ENCODE measurements around the gene LRP5. TPM values are rescaled to one million over a fixed set of nuclear protein-coding genes. Genes with fewer than 3 reads are reported as not detected.
A peak's percentile ranks its signal among the peaks of the same experiment; 100 is the strongest.
"Not testable (repeated sequence)": the region's sequence is repeated elsewhere in the genome, so short reads cannot be mapped to it uniquely, and the experiment has no call there.

LRP5 gene
- total RNA-seq, 4 donors from 2014 or later: 32.6 to 68.9 (median 42.5) TPM

DNA sequence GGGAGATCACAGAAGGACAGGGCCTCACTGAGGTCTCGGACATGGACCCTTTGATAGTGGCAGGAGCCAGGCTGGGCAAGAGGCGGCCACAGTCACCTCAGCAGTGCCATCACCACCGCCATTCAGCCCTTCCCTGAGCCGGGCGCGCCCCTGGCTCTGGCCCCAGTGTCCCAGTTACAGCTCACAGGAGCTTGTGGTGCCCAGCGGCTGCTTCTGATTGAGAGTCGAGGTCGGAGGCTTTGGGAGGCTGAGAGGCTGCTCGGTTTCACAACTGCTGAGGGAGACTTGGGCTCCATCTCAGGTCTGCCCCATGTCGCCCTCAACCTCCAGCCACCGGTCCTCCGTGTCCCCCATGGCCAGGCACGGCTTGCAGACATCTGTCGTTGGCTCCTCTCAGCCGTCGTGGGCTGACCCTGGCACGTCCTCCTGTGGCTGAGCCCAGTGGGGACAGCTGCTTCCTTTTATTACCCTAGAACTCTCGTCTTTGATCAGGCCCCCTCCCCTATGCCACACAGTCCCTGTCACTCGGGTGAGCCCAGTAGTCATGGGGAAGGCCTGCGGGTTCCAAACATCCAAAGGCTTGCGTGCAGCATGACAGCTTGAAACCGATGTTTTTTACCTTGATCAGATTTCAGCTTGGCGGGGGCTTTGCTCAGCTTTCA lies 119.7 kb downstream of the LRP5 start:
- Histone ChIP-seq H3K4me1 (peaks cover 0 to 5% (median 0%) of the 10 kb centered on the region in 3 donors), H3K27ac (no peak overlapping the region), H3K36me3 (peaks cover 0 to 99% of the 10 kb centered on the region in 2 donors), H3K9me3 (peaks cover 0 to 18% (median 0%) of the 10 kb centered on the region in 3 donors), H3K4me3 (no peak overlapping the region), H3K27me3 (no peaks in the 10 kb centered on the region)
- no peak for ATAC-seq
- WGBS, 2 donors (ENCODE audit: low coverage in 1 of 2): 75 to 81% methylated on average over 9 to 10 of the region's 24 CpGs
- TF ChIP-seq, protein P1, sequence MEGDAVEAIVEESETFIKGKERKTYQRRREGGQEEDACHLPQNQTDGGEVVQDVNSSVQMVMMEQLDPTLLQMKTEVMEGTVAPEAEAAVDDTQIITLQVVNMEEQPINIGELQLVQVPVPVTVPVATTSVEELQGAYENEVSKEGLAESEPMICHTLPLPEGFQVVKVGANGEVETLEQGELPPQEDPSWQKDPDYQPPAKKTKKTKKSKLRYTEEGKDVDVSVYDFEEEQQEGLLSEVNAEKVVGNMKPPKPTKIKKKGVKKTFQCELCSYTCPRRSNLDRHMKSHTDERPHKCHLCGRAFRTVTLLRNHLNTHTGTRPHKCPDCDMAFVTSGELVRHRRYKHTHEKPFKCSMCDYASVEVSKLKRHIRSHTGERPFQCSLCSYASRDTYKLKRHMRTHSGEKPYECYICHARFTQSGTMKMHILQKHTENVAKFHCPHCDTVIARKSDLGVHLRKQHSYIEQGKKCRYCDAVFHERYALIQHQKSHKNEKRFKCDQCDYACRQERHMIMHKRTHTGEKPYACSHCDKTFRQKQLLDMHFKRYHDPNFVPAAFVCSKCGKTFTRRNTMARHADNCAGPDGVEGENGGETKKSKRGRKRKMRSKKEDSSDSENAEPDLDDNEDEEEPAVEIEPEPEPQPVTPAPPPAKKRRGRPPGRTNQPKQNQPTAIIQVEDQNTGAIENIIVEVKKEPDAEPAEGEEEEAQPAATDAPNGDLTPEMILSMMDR (IDR thresholded peaks at IDR 0.05): no peak
- TF ChIP-seq POLR2AphosphoS5 (IDR thresholded peaks at IDR 0.05) (no peak), EP300 (IDR thresholded peaks at IDR 0.05) (no peak), POLR2A (IDR thresholded peaks at IDR 0.05) (no peak)

GRCh38 chr11:68432874-68433273 lies 120.5 kb downstream of the LRP5 start:
- H3K4me3 ChIP-seq: no peak overlapping the region
- TF ChIP-seq POLR2A (IDR thresholded peaks at IDR 0.05) (no peak), POLR2AphosphoS5 (IDR thresholded peaks at IDR 0.05) (no peak), EP300 (IDR thresholded peaks at IDR 0.05) (no peak)
- TF ChIP-seq, protein P1 (IDR thresholded peaks at IDR 0.05): no peak
- no peak for ATAC-seq
- peaks cover 0 to 99% of the 10 kb centered on the region in 2 donors for H3K36me3 ChIP-seq
- H3K4me1 ChIP-seq: peaks cover 0 to 12% (median 0%) of the 10 kb centered on the region in 3 donors
- WGBS, 2 donors (ENCODE audit: low coverage in 1 of 2): 75 to 92% methylated on average over 5 to 8 of the region's 17 CpGs
- H3K27me3 ChIP-seq: no peaks in the 10 kb centered on the region
- peaks cover 0 to 18% (median 0%) of the 10 kb centered on the region in 3 donors for H3K9me3 ChIP-seq
- H3K27ac ChIP-seq: no peak overlapping the region

- H3K4me3 ChIP-seq: no peak overlapping the region
- WGBS, 2 donors (ENCODE audit: low coverage in 1 of 2): 100% methylated on average over 3 of the region's 31 CpGs; no CpG with 5 or more reads in 1 of the 2 donors
- TF ChIP-seq, protein P1 (IDR thresholded peaks at IDR 0.05): no peak
- TF ChIP-seq EP300 (IDR thresholded peaks at IDR 0.05) (no peak), POLR2AphosphoS5 (IDR thresholded peaks at IDR 0.05) (no peak), POLR2A (IDR thresholded peaks at IDR 0.05) (no peak)
- peaks cover 0 to 16% (median 0%) of the 10 kb centered on the region in 3 donors for H3K4me1 ChIP-seq
- ATAC-seq: no peak
- H3K27me3 ChIP-seq: no peaks in the 10 kb centered on the region
- H3K36me3 ChIP-seq: peaks cover 0 to 99% of the 10 kb centered on the region in 2 donors
- H3K9me3 ChIP-seq: peaks cover 0 to 18% (median 0%) of the 10 kb centered on the region in 3 donors
- H3K27ac ChIP-seq: no peak overlapping the region
These were observed 121.2 kb downstream of the LRP5 start for GRCh38 chr11:68433541-68433940.

GRCh38 chr11:68434159-68434558 lies 121.8 kb downstream of the LRP5 start:
- Histone ChIP-seq H3K4me1 (peaks cover 0 to 17% (median 0%) of the 10 kb centered on the region in 3 donors), H3K36me3 (peaks cover 0 to 99% of the 10 kb centered on the region in 2 donors), H3K9me3 (peaks cover 0 to 14% (median 0%) of the 10 kb centered on the region in 3 donors)
- ATAC-seq, H3K27ac ChIP-seq, H3K4me3 ChIP-seq, H3K27me3 ChIP-seq: not testable (repeated sequence)
- WGBS, 2 donors (ENCODE audit: low coverage in 1 of 2): 93 to 100% methylated on average over 2 to 5 of the region's 5 CpGs

DNA sequence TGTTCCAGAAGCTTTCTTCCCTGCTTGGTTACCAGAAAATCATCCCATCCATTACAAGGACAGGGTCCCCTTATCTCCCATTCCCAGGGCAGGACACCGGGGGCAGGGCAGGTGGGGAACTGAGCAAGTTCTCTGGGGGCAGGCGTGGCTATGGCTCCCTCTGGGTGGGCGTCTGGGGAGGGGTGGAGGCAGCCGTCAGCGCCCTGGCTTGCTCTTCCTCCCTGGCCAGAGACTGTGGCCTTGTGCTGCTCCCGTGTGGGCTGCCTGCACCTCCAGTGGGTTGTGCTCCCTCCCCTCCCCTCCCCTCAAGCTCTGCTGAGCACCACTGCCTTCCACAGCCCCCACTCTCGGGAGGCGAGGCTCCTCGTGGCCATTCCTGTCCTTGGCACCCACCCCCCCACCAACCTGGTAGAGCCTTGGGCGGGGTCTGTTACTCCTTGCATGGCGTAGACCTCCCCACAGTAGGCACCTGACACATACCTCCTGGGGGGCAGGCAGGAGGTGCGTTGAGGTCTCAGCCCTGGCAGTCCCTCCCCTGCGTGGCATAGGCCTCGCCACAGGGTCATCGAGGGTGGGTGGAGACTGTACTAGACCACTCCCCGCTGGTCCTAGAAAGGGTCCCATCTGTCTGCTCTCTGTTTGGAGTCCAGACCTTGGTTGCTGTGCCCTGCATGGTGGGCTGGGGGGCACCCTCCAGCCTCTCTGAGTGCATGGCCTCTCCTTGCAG lies 123.9 kb downstream of the LRP5 start:
- peaks cover 0 to 32% (median 0%) of the 10 kb centered on the region in 3 donors for H3K4me1 ChIP-seq
- H3K27ac ChIP-seq: peak overlapping the region in 1 of 4 donors; percentile 46
- TF ChIP-seq, protein P1 (IDR thresholded peaks at IDR 0.05): no peak
- WGBS, 2 donors (ENCODE audit: low coverage in 1 of 2): 40% methylated on average over 1 of the region's 16 CpGs; no CpG with 5 or more reads in 1 of the 2 donors
- ATAC-seq: no peak
- no peaks in the 10 kb centered on the region for H3K27me3 ChIP-seq
- H3K9me3 ChIP-seq: no peaks in the 10 kb centered on the region
- peaks cover 0 to 100% of the 10 kb centered on the region in 2 donors for H3K36me3 ChIP-seq
- no peak overlapping the region for H3K4me3 ChIP-seq

Data from gastroesophageal sphincter (tissue), 4 donors.